Right cardiac atrium (tissue), 5 donors: ENCODE measurements around the gene CT45A6. TPM values are rescaled to one million over a fixed set of nuclear protein-coding genes. Genes with fewer than 3 reads are reported as not detected.
"Not testable (repeated sequence)": the region's sequence is repeated elsewhere in the genome, so short reads cannot be mapped to it uniquely, and the experiment has no call there.

Experiments used
- ATAC-seq, 2 donors: fragments of 200-7000 bp; cut with Tn5 transposase; one replicate each; pipeline versions ENCODE4 v1.8.0 to v1.9.1; 2020; ENCODE audit warnings: moderate library complexity in 2 of 2, mild to moderate bottlenecking in 1 of 2
- DNase-seq, 3 donors: peaks; one replicate each; pipeline ENCODE4 v3.0.0-alpha.2; 2020
- H3K27ac ChIP-seq: one replicate; pipeline ENCODE4 v1.5.1; 2013; ENCODE audit warnings: mild to moderate bottlenecking, low read length, control low read depth, moderate library complexity
- H3K27me3 ChIP-seq: one replicate; pipeline ENCODE4 v1.6.1; 2013; ENCODE audit not compliant: control insufficient read depth, insufficient read depth
- H3K4me1 ChIP-seq: one replicate; pipeline ENCODE4 v1.6.1; 2013; ENCODE audit warnings: low read length; ENCODE audit not compliant: control insufficient read depth, insufficient read depth
- H3K4me3 ChIP-seq: one replicate; pipeline ENCODE4 v1.5.1; 2013; ENCODE audit warnings: low read length, control low read depth
- H3K9me3 ChIP-seq: one replicate; pipeline ENCODE4 v1.6.1; 2013; ENCODE audit warnings: low read length; ENCODE audit not compliant: control insufficient read depth
- WGBS: extraction: QIAGEN DNeasy Blood & Tissue Kit; methylation state at CpG from one replicate; pipeline ENCODE4 v1.1.7; 2013; 5-methylcytosine and 5-hydroxymethylcytosine counted together
- intact Hi-C, 4 donors: fragments of 100-400 bp; cut with DNase I; formaldehyde crosslinking; loops; one replicate each; pipeline versions ENCODE4 v1.11.0 to v1.14.0; 2022 to 2023
- long read RNA-seq, 4 donors: library from polyadenylated mRNA; unstranded; transcript quantifications; one replicate each; pipeline ENCODE4 v2.0.0, GENCODE V29; 2020 to 2021
- polyA plus RNA-seq: library from polyadenylated mRNA; stranded (reverse); fragments of 200-250 nt; gene quantifications from one replicate; pipeline ENCODE4 v1.2.3, GENCODE V29; 2013
- total RNA-seq, 4 donors: library from RNA; stranded (reverse); fragmentation: NEBNext Ultra II Directional; extraction: Animal tissue kit (Norgen Biotek cat#: 25700); gene quantifications; one replicate each; pipeline ENCODE4 v1.2.1, GENCODE V29; 2021
- donor health status: healthy with polysubstance abuse.
- donor health status: DM: no; HTN: yes; CAD: no.
- donor health status: DM: no; HTN: no; CAD: no.
- donor health status: DM: no; HTN: yes; CAD: no; lungs with severe emphysema.
- donor health status: DM: yes; HTN: yes; CAD: no.

CT45A6 gene, protein sequence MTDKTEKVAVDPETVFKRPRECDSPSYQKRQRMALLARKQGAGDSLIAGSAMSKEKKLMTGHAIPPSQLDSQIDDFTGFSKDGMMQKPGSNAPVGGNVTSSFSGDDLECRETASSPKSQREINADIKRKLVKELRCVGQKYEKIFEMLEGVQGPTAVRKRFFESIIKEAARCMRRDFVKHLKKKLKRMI
- total RNA-seq: not detected
- not detected for polyA plus RNA-seq
- long read RNA-seq, donor 1: 0 reads
- long read RNA-seq, donor 2: 0 reads
- long read RNA-seq, donor 3: 0 reads
- long read RNA-seq, donor 4: 0 reads

DNA sequence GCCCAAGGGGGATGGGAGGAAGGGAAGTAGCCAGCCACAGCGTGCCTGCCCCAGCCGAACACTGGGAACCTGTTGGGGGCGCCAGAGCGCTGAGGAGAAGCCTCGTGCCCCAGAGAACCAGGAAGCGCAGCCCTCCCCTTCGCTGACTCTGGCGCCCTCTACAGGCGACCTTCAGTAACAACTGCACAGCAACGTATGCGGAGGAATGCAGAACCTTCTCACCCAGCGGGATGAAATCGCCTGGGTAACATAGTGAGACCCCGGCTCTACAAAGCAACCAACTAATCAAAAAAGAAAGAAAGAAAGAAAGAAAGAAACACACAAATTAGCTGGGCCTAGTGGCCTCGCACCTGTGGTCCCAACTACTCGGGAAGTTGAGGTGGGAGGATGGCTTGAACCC, at the start of gene CT45A6:
TSS of gene CT45A6 (minus strand) at position 101 of the 400 bp plus-strand sequence. CDS start 3,794 bp downstream, outside the sequence.
- no CpG with 5 or more reads among the region's 16 CpGs for WGBS

DNA sequence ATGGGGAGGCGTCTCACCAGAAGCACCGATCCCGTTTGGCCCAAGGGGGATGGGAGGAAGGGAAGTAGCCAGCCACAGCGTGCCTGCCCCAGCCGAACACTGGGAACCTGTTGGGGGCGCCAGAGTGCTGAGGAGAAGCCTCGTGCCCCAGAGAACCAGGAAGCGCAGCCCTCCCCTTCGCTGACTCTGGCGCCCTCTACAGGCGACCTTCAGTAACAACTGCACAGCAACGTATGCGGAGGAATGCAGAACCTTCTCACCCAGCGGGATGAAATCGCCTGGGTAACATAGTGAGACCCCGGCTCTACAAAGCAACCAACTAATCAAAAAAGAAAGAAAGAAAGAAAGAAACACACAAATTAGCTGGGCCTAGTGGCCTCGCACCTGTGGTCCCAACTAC, 34.6 kb upstream of the CT45A6 start, which contains the start of gene CT45A7:
TSS of gene CT45A7 (minus strand) at position 101 of the 400 bp plus-strand sequence. CDS start 3,747 bp downstream, outside the sequence.
- H3K4me1 ChIP-seq, H3K9me3 ChIP-seq, H3K27ac ChIP-seq, ATAC-seq, H3K27me3 ChIP-seq, H3K4me3 ChIP-seq, DNase-seq, intact Hi-C loops: not testable (repeated sequence)
- WGBS: no CpG with 5 or more reads among the region's 17 CpGs

More for the DNA sequence above, at the start of gene CT45A6:
- H3K4me3 ChIP-seq, H3K4me1 ChIP-seq, H3K27me3 ChIP-seq, H3K9me3 ChIP-seq, H3K27ac ChIP-seq, intact Hi-C loops, ATAC-seq, DNase-seq: not testable (repeated sequence)

DNA sequence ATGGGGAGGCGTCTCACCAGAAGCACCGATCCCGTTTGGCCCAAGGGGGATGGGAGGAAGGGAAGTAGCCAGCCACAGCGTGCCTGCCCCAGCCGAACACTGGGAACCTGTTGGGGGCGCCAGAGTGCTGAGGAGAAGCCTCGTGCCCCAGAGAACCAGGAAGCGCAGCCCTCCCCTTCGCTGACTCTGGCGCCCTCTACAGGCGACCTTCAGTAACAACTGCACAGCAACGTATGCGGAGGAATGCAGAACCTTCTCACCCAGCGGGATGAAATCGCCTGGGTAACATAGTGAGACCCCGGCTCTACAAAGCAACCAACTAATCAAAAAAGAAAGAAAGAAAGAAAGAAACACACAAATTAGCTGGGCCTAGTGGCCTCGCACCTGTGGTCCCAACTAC, 17.3 kb upstream of the CT45A6 start, which contains the start of gene CT45A2:
TSS of gene CT45A2 (minus strand) at position 101 of the 400 bp plus-strand sequence. CDS start 3,747 bp downstream, outside the sequence.
- intact Hi-C loops, H3K4me3 ChIP-seq, H3K9me3 ChIP-seq, ATAC-seq, H3K4me1 ChIP-seq, DNase-seq, H3K27ac ChIP-seq, H3K27me3 ChIP-seq: not testable (repeated sequence)
- no CpG with 5 or more reads among the region's 17 CpGs for WGBS

DNA sequence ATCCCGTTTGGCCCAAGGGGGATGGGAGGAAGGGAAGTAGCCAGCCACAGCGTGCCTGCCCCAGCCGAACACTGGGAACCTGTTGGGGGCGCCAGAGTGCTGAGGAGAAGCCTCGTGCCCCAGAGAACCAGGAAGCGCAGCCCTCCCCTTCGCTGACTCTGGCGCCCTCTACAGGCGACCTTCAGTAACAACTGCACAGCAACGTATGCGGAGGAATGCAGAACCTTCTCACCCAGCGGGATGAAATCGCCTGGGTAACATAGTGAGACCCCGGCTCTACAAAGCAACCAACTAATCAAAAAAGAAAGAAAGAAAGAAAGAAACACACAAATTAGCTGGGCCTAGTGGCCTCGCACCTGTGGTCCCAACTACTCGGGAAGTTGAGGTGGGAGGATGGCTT, 17.2 kb downstream of the CT45A6 start, which contains the start of gene CT45A5:
TSS of gene CT45A5 (minus strand) at position 101 of the 400 bp plus-strand sequence. CDS start 3,774 bp downstream, outside the sequence.
- DNase-seq, H3K9me3 ChIP-seq, ATAC-seq, H3K27ac ChIP-seq, H3K4me1 ChIP-seq, H3K4me3 ChIP-seq, H3K27me3 ChIP-seq, intact Hi-C loops: not testable (repeated sequence)
- WGBS: no CpG with 5 or more reads among the region's 16 CpGs

DNA sequence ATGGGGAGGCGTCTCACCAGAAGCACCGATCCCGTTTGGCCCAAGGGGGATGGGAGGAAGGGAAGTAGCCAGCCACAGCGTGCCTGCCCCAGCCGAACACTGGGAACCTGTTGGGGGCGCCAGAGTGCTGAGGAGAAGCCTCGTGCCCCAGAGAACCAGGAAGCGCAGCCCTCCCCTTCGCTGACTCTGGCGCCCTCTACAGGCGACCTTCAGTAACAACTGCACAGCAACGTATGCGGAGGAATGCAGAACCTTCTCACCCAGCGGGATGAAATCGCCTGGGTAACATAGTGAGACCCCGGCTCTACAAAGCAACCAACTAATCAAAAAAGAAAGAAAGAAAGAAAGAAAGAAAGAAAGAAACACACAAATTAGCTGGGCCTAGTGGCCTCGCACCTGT, 34.5 kb downstream of the CT45A6 start, which contains the start of gene CT45A3:
TSS of gene CT45A3 (minus strand) at position 101 of the 400 bp plus-strand sequence. CDS start 3,747 bp downstream, outside the sequence.
- H3K4me1 ChIP-seq, H3K9me3 ChIP-seq, ATAC-seq, H3K27ac ChIP-seq, H3K27me3 ChIP-seq, DNase-seq, intact Hi-C loops, H3K4me3 ChIP-seq: not testable (repeated sequence)
- WGBS: no CpG with 5 or more reads among the region's 17 CpGs

DNA sequence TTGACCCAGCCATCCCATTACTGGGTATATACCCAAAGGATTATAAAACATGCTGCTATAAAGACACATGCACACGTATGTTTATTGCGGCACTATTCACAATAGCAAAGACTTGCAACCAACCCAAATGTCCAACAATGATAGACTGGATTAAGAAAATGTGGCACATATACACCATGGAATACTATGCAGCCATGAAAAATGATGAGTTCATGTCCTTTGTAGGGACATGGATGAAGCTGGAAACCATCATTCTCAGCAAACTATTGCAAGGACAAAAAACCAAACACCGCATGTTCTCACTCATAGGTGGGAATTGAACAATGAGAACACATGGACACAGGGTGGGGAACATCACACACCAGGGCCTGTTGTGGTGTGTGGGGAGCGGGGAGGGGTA, 57.8 kb downstream of the CT45A6 start:
- H3K4me1 ChIP-seq, H3K27me3 ChIP-seq, H3K4me3 ChIP-seq, intact Hi-C loops, H3K9me3 ChIP-seq, ATAC-seq, H3K27ac ChIP-seq, DNase-seq: not testable (repeated sequence)
- 90% methylated on average over 3 of the region's 4 CpGs for WGBS

Other genes with a start within 250 kb of the CT45A6 start
- not detected for gene CT45A1, start 89.1 kb downstream of the CT45A6 start, total RNA-seq
- gene CT45A1, start 89.1 kb downstream of the CT45A6 start, polyA plus RNA-seq: not detected
- gene CT45A3, start 34.6 kb downstream of the CT45A6 start, total RNA-seq: not detected
- not detected for gene CT45A3, start 34.6 kb downstream of the CT45A6 start, polyA plus RNA-seq
- not detected for gene CT45A5, start 17.3 kb downstream of the CT45A6 start, total RNA-seq
- not detected for gene CT45A5, start 17.3 kb downstream of the CT45A6 start, polyA plus RNA-seq
- not detected for gene CT45A2, start 17.2 kb upstream of the CT45A6 start, total RNA-seq
- gene CT45A2, start 17.2 kb upstream of the CT45A6 start, polyA plus RNA-seq: not detected
- gene CT45A7, start 34.5 kb upstream of the CT45A6 start, total RNA-seq: not detected
- gene CT45A7, start 34.5 kb upstream of the CT45A6 start, polyA plus RNA-seq: not detected
- not detected for gene CT45A8, start 51.8 kb upstream of the CT45A6 start, total RNA-seq
- not detected for gene CT45A8, start 51.8 kb upstream of the CT45A6 start, polyA plus RNA-seq
- gene CT45A9, start 69.0 kb upstream of the CT45A6 start, total RNA-seq: not detected
- gene CT45A9, start 69.0 kb upstream of the CT45A6 start, polyA plus RNA-seq: not detected
- gene CT45A10, start 90.7 kb upstream of the CT45A6 start, total RNA-seq: not detected
- gene CT45A10, start 90.7 kb upstream of the CT45A6 start, polyA plus RNA-seq: not detected
- not detected for gene SAGE1, start 90.9 kb upstream of the CT45A6 start, total RNA-seq
- not detected for gene SAGE1, start 90.9 kb upstream of the CT45A6 start, polyA plus RNA-seq
- 10 to 100 TPM; 26.2 to 29.5 (median 26.5) TPM for gene MMGT1, start 171.2 kb upstream of the CT45A6 start, total RNA-seq
- gene MMGT1, start 171.2 kb upstream of the CT45A6 start, polyA plus RNA-seq: 7.0 TPM
- gene SLC9A6, start 182.6 kb upstream of the CT45A6 start, total RNA-seq: 10 to 100 TPM; 16.8 to 19.8 (median 18.6) TPM
- 16.0 TPM for gene SLC9A6, start 182.6 kb upstream of the CT45A6 start, polyA plus RNA-seq